Liver (tissue), 3 donors: ENCODE measurements around the gene SUMO2.

Experiments
- ATF3 ChIP-seq: IDR thresholded peaks from 2 replicates; pipeline ENCODE4 v1.6.1; 2016; ENCODE audit warnings: antibody characterized with exemption
- CTCF ChIP-seq: fragments of 150-350 bp; IDR thresholded peaks from 2 replicates; pipeline ENCODE4 v1.5.1; 2017; ENCODE audit warnings: improper control_type of control experiment, low read depth, low read length; ENCODE audit not compliant: missing input control
- HNF4A ChIP-seq, 2 donors: conservative IDR thresholded peaks; 2 replicates each; pipeline ENCODE4 v1.6.1; 2016; ENCODE audit warnings: antibody characterized with exemption in 2 of 2, mild to moderate bottlenecking in 2 of 2
- RAD21 ChIP-seq, 2 donors: IDR thresholded peaks; 2 replicates each; pipeline ENCODE4 v1.6.1; 2016; ENCODE audit warnings: antibody characterized with exemption in 2 of 2, mild to moderate bottlenecking in 2 of 2
- REST ChIP-seq: IDR thresholded peaks from 2 replicates; pipeline ENCODE4 v1.6.1; 2016; ENCODE audit warnings: antibody characterized with exemption, mild to moderate bottlenecking
- SP1 ChIP-seq: IDR thresholded peaks from 2 replicates; pipeline ENCODE4 v1.6.1; 2018; ENCODE audit warnings: antibody characterized with exemption, mild to moderate bottlenecking
- donor health status: healthy.
- donor health status: healthy.

GRCh38 chr17:75181110-75181509 lies 1.6 kb downstream of the SUMO2 start:
- TF ChIP-seq CTCF = no peak
- no peak for TF ChIP-seq RAD21 (IDR thresholded peaks at IDR 0.05)
- no peak for TF ChIP-seq ATF3
- TF ChIP-seq REST = no peak
- no peak for TF ChIP-seq HNF4A (conservative IDR thresholded peaks at IDR 0.05)
- no peak for TF ChIP-seq SP1
